HK-2 (cell line): ENCODE results near the gene PATJ.
"Not testable (repeated sequence)": the region's sequence is repeated elsewhere in the genome, so short reads cannot be mapped to it uniquely, and the experiment has no call there.

ENCODE experiments used
- DNase-seq: peaks from one replicate; pipeline ENCODE4 v3.0.0-alpha.2; 2018; ENCODE audit not compliant: unreplicated experiment

The PATJ gene

GRCh38 chr1:62176597-62177312, 434.5 kb downstream of the PATJ start:
- DNase-seq, result no peak

GRCh38 chr1:62177621-62178020, 435.3 kb downstream of the PATJ start:
- DNase-seq, result no peak

GRCh38 chr1:62178372-62178771, 436.1 kb downstream of the PATJ start:
- DNase-seq, result no peak

- not testable (repeated sequence) for DNase-seq
Observed at GRCh38 chr1:62180054-62180453, 437.8 kb downstream of the PATJ start.

- DNase-seq, result no peak
Observed at GRCh38 chr1:62180639-62181038, 438.4 kb downstream of the PATJ start.

GRCh38 chr1:62181532-62181931, 439.3 kb downstream of the PATJ start:
- no peak for DNase-seq

GRCh38 chr1:62182157-62182556, 439.9 kb downstream of the PATJ start:
- DNase-seq, result not testable (repeated sequence)

GRCh38 chr1:62183164-62184020, 441.1 kb downstream of the PATJ start:
- not testable (repeated sequence) for DNase-seq

- DNase-seq, result no peak
Observed at GRCh38 chr1:62184336-62184735, 442.1 kb downstream of the PATJ start.

- DNase-seq, result not testable (repeated sequence)
Observed at GRCh38 chr1:62185233-62185632, 443.0 kb downstream of the PATJ start.

- DNase-seq, result no peak
Observed at GRCh38 chr1:62185677-62186076, 443.4 kb downstream of the PATJ start.

GRCh38 chr1:62187548-62187947, 445.3 kb downstream of the PATJ start:
- DNase-seq, result no peak

GRCh38 chr1:62188111-62188510, 445.8 kb downstream of the PATJ start:
- no peak for DNase-seq

GRCh38 chr1:62194651-62195544, 452.6 kb downstream of the PATJ start, which contains the start of gene L1TD1:
Gene L1TD1, plus strand, starts transcription at chr1:62194849. Its CDS starts 11,780 bp downstream, at chr1:62206629.
- DNase-seq, result no peak

- DNase-seq, result no peak
Observed at GRCh38 chr1:62196086-62196690, 453.9 kb downstream of the PATJ start.

GRCh38 chr1:62198069-62198780, 455.9 kb downstream of the PATJ start:
- DNase-seq, result no peak

GRCh38 chr1:62198781-62199125, 456.5 kb downstream of the PATJ start:
- DNase-seq, result no peak

- DNase-seq, result no peak
Observed at GRCh38 chr1:62207187-62207586, 464.9 kb downstream of the PATJ start.

- no peak for DNase-seq
Observed at GRCh38 chr1:62208087-62208486, 465.8 kb downstream of the PATJ start.

- no peak for DNase-seq
Observed at GRCh38 chr1:62208970-62209369, 466.7 kb downstream of the PATJ start.
